Measurements from ENCODE around the gene PPP1R1B. TPM values are rescaled to one million over a fixed set of nuclear protein-coding genes. Genes with fewer than 3 reads are reported as not detected.

Gene PPP1R1B
- total RNA-seq, 1 donor, result 4.1 TPM

GRCh38 chr17:39597372-39598046 lies 29.2 kb upstream of the PPP1R1B start:
- H3K4me3 ChIP-seq (ENCODE audit: low read depth, low read length), result no peak overlapping the region
- DNase-seq (ENCODE audit: low read depth), result no peak
- TF ChIP-seq CTCF (IDR thresholded peaks at IDR 0.05; ENCODE audit: insufficient read depth, low read length), result no peak

GRCh38 chr17:39598047-39598481 lies 28.7 kb upstream of the PPP1R1B start:
- no peak for DNase-seq (ENCODE audit: low read depth)
- H3K4me3 ChIP-seq (ENCODE audit: low read depth, low read length), result no peak overlapping the region
- no peak for TF ChIP-seq CTCF (IDR thresholded peaks at IDR 0.05; ENCODE audit: insufficient read depth, low read length)

- no peak for DNase-seq (ENCODE audit: low read depth)
- TF ChIP-seq CTCF (IDR thresholded peaks at IDR 0.05; ENCODE audit: insufficient read depth, low read length), result no peak
- H3K4me3 ChIP-seq (ENCODE audit: low read depth, low read length), result no peak overlapping the region
Measured at GRCh38 chr17:39598630-39599003, 28.1 kb upstream of the PPP1R1B start.

- TF ChIP-seq CTCF (IDR thresholded peaks at IDR 0.05; ENCODE audit: insufficient read depth, low read length), result no peak
- H3K4me3 ChIP-seq (ENCODE audit: low read depth, low read length), result no peak overlapping the region
- no peak for DNase-seq (ENCODE audit: low read depth)
Measured at GRCh38 chr17:39599004-39599664, 27.6 kb upstream of the PPP1R1B start.

GRCh38 chr17:39599665-39600231 lies 27.0 kb upstream of the PPP1R1B start:
- H3K4me3 ChIP-seq (ENCODE audit: low read depth, low read length), result no peak overlapping the region
- no peak for TF ChIP-seq CTCF (IDR thresholded peaks at IDR 0.05; ENCODE audit: insufficient read depth, low read length)
- DNase-seq (ENCODE audit: low read depth), result no peak

- H3K4me3 ChIP-seq (ENCODE audit: low read depth, low read length), result no peak overlapping the region
- DNase-seq (ENCODE audit: low read depth), result no peak
- TF ChIP-seq CTCF (IDR thresholded peaks at IDR 0.05; ENCODE audit: insufficient read depth, low read length), result no peak
Measured at GRCh38 chr17:39600288-39600996, 26.3 kb upstream of the PPP1R1B start.
